ENCODE results near the gene USP17L13.
"Not testable (repeated sequence)": the region's sequence is repeated elsewhere in the genome, so short reads cannot be mapped to it uniquely, and the experiment has no call there.

Gene USP17L13

GRCh38 chr4:9224596-9224995, at the start of gene USP17L13:
Gene USP17L13 (plus strand): TSS chr4:9224896. CDS start chr4:9224896, 0 bp downstream.
- DNase-seq = not testable (repeated sequence)

- not testable (repeated sequence) for DNase-seq
Observed at GRCh38 chr4:9210357-9210756, 14.3 kb upstream of the USP17L13 start, which contains the start of gene USP17L10. Gene USP17L10 (plus strand): TSS chr4:9210657. CDS start chr4:9210657, 0 bp downstream.

- DNase-seq = not testable (repeated sequence)
Observed at GRCh38 chr4:9214701-9215100, 10.0 kb upstream of the USP17L13 start.

GRCh38 chr4:9215105-9215504, 9.6 kb upstream of the USP17L13 start, which contains the start of gene USP17L11:
Gene USP17L11 (plus strand): TSS chr4:9215405. CDS start chr4:9215405, 0 bp downstream.
- DNase-seq = not testable (repeated sequence)

GRCh38 chr4:9219852-9220251, 4.8 kb upstream of the USP17L13 start, which contains the start of gene USP17L12:
Gene USP17L12 (plus strand): TSS chr4:9220152. CDS start chr4:9220152, 0 bp downstream.
- not testable (repeated sequence) for DNase-seq

- DNase-seq = not testable (repeated sequence)
Observed at GRCh38 chr4:9230249-9230648, 5.6 kb downstream of the USP17L13 start.

- not testable (repeated sequence) for DNase-seq
Observed at GRCh38 chr4:9234085-9234484, 9.4 kb downstream of the USP17L13 start, which contains the start of gene USP17L15. Gene USP17L15 (plus strand): TSS chr4:9234385. CDS start chr4:9234385, 0 bp downstream.

GRCh38 chr4:9238461-9238860, 13.8 kb downstream of the USP17L13 start:
- peak; percentile 0 for DNase-seq

- DNase-seq = not testable (repeated sequence)
Observed at GRCh38 chr4:9243579-9243978, 18.9 kb downstream of the USP17L13 start, which contains the start of gene USP17L17. Gene USP17L17 (plus strand): TSS chr4:9243879. CDS start chr4:9243879, 0 bp downstream.

- DNase-seq = not testable (repeated sequence)
Observed at GRCh38 chr4:9247953-9248680, 23.4 kb downstream of the USP17L13 start, which contains the start of gene USP17L18. Gene USP17L18 (plus strand): TSS chr4:9248630. CDS start chr4:9248630, 0 bp downstream.

GRCh38 chr4:9253078-9253477, 28.4 kb downstream of the USP17L13 start, which contains the start of gene USP17L19:
Gene USP17L19 (plus strand): TSS chr4:9253378. CDS start chr4:9253378, 0 bp downstream.
- DNase-seq = not testable (repeated sequence)

- DNase-seq = not testable (repeated sequence)
Observed at GRCh38 chr4:9257824-9258223, 33.1 kb downstream of the USP17L13 start, which contains the start of gene USP17L20. Gene USP17L20 (plus strand): TSS chr4:9258124. CDS start chr4:9258124, 0 bp downstream.

- not testable (repeated sequence) for DNase-seq
Observed at GRCh38 chr4:9262572-9262971, 37.9 kb downstream of the USP17L13 start, which contains the start of gene USP17L21. Gene USP17L21 (plus strand): TSS chr4:9262872. CDS start chr4:9262872, 0 bp downstream.

GRCh38 chr4:9267319-9267718, 42.6 kb downstream of the USP17L13 start, which contains the start of gene USP17L22:
Gene USP17L22 (plus strand): TSS chr4:9267619. CDS start chr4:9267619, 0 bp downstream.
- not testable (repeated sequence) for DNase-seq

GRCh38 chr4:9271719-9272118, 47.0 kb downstream of the USP17L13 start:
- peak; percentile 0 for DNase-seq

All from CD4-positive, alpha-beta T cell treated with Interleukin-4 for 4 hours (primary cell).